Activated naive CD4-positive, alpha-beta T cell treated with anti-CD3 and anti-CD28 coated beads for 36 hours (primary cell): ENCODE results near the gene CKB. TPM values are rescaled to one million over a fixed set of nuclear protein-coding genes. Genes with fewer than 3 reads are reported as not detected.

ENCODE experiments used
- CTCF ChIA-PET: fragments of 350-600 bp; sonication (Branson Sonifier 250); formaldehyde crosslinking; loops from one replicate; lab custom pipeline; 2021; ENCODE audit warnings: antibody characterized with exemption; lab: Charles Lee
- DNase-seq: peaks from one replicate; pipeline ENCODE4 v3.0.0-alpha.2; 2020
- H3K27ac Mint-ChIP-seq: one replicate; pipeline ENCODE4 v1.8.0; 2021; ENCODE audit warnings: mild to moderate bottlenecking, mixed read lengths
- H3K27me3 Mint-ChIP-seq: one replicate; pipeline ENCODE4 v1.8.0; 2021; ENCODE audit warnings: low read depth, mixed read lengths
- H3K36me3 Mint-ChIP-seq: one replicate; pipeline ENCODE4 v1.8.0; 2021; ENCODE audit warnings: low read depth, mixed read lengths
- H3K4me1 Mint-ChIP-seq: one replicate; pipeline ENCODE4 v1.8.0; 2021; ENCODE audit warnings: low read depth, mixed read lengths
- H3K4me3 Mint-ChIP-seq: one replicate; pipeline ENCODE4 v1.8.0; 2021; ENCODE audit warnings: mild to moderate bottlenecking, moderate library complexity, mixed read lengths
- H3K9me3 Mint-ChIP-seq: one replicate; pipeline ENCODE4 v1.8.0; 2021; ENCODE audit warnings: mixed read lengths
- intact Hi-C: fragments of 100-400 bp; cut with micrococcal nuclease; formaldehyde crosslinking; loops from one replicate; pipeline ENCODE4 v1.15.1; 2023
- total RNA-seq, 2 experiments: library from RNA; stranded (reverse); gene quantifications; one replicate each; pipeline ENCODE4 v1.2.3, GENCODE V29; 2021

The CKB gene
- total RNA-seq, 2 experiments from 2014 or later, result 3.8 to 4.9 TPM

GRCh38 chr14:103533999-103534575 is 11.5 kb upstream of the CKB start:
- CTCF ChIA-PET, result interaction anchor here (1.0 to 2.0 kb wide), 2 partner anchors 13 to 15 kb away, joined by 3 to 10 read pairs; no protein-coding TSS in a partner anchor
- no peak overlapping the region for H3K4me3 Mint-ChIP-seq
- peaks cover 9% of the 10 kb centered on the region for H3K36me3 Mint-ChIP-seq

GRCh38 chr14:103533137-103533998 is 10.7 kb upstream of the CKB start:
- CTCF ChIA-PET, result interaction anchor here (1.0 to 2.0 kb wide), 3 partner anchors 12 to 15 kb away, joined by 3 to 10 read pairs (median 3); no protein-coding TSS in a partner anchor
- intact Hi-C loops, result no loop called here

More at GRCh38 chr14:103533999-103534575, 11.5 kb upstream of the CKB start:
- DNase-seq, result no peak
- H3K27me3 Mint-ChIP-seq, result no peaks in the 10 kb centered on the region
- H3K27ac Mint-ChIP-seq, result no peak overlapping the region
- peaks cover 22% of the 10 kb centered on the region for H3K4me1 Mint-ChIP-seq
- intact Hi-C loops, result no loop called here
- H3K9me3 Mint-ChIP-seq, result no peaks in the 10 kb centered on the region

GRCh38 chr14:103532216-103533136 is 9.8 kb upstream of the CKB start:
- Mint-ChIP-seq H3K4me3 (no peak overlapping the region), H3K27me3 (no peaks in the 10 kb centered on the region), H3K36me3 (peaks cover 9% of the 10 kb centered on the region), H3K27ac (no peak overlapping the region), H3K9me3 (no peaks in the 10 kb centered on the region), H3K4me1 (peaks cover 28% of the 10 kb centered on the region)
- intact Hi-C loops, result no loop called here
- no peak for DNase-seq
- CTCF ChIA-PET, result interaction anchor here (1.0 to 2.0 kb wide), 3 partner anchors 13 to 15 kb away, joined by 3 to 10 read pairs (median 3); no protein-coding TSS in a partner anchor

More at GRCh38 chr14:103533137-103533998, 10.7 kb upstream of the CKB start:
- no peaks in the 10 kb centered on the region for H3K27me3 Mint-ChIP-seq
- no peak overlapping the region for H3K4me3 Mint-ChIP-seq
- DNase-seq, result no peak
- H3K27ac Mint-ChIP-seq, result no peak overlapping the region
- no peaks in the 10 kb centered on the region for H3K9me3 Mint-ChIP-seq
- H3K4me1 Mint-ChIP-seq, result peaks cover 22% of the 10 kb centered on the region
- peaks cover 9% of the 10 kb centered on the region for H3K36me3 Mint-ChIP-seq

DNA sequence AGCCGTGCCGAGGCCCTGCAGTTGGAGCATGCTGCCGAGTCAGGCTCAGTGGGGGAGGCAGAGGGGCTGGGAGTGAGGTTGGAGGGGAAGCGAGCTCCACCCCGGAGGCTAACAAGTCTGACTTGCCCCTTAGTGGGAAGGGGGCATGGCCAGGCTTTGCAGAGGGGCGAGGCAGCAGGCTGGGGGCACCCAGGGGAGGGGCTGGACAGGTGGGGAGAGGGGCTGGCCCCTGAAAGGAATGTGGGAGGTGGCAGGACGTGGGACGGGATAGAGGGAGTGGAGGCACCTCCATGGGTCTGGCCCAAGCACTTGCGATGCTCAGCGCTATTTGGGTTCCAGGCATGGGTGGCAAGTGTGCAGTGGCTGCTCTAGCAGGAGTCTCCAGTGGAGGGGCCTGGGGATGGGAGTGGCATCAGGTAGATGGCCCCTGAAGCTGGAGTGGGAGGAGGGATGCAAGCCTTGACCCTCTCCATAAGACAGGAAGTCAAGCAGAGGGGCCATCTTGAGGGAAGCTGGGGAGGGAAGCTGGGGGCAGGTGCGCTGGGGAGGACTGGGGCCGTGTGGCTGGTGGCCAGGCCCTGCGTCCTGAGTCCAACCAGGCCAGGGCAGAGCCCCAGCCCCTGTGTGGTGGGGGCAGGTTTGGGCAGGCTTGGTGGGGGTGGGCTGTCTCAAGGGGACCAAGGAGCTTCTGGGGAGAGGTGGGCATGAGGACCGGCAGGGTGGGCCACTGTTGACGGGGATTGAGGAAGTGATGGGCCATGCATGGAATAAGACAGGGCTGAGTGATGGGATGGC is 9.0 kb upstream of the CKB start:
- no peak for DNase-seq
- Mint-ChIP-seq H3K4me1 (peaks cover 34% of the 10 kb centered on the region), H3K36me3 (peaks cover 6% of the 10 kb centered on the region), H3K9me3 (no peaks in the 10 kb centered on the region), H3K27ac (no peak overlapping the region), H3K4me3 (peak overlapping the region; percentile 18), H3K27me3 (no peaks in the 10 kb centered on the region)
- CTCF ChIA-PET, result no interaction called here
- intact Hi-C loops, result no loop called here

- H3K36me3 Mint-ChIP-seq, result peaks cover 6% of the 10 kb centered on the region
- no peaks in the 10 kb centered on the region for H3K27me3 Mint-ChIP-seq
- intact Hi-C loops, result no loop called here
- CTCF ChIA-PET, result no interaction called here
- H3K27ac Mint-ChIP-seq, result no peak overlapping the region
- no peak for DNase-seq
- H3K4me1 Mint-ChIP-seq, result peaks cover 34% of the 10 kb centered on the region
- H3K9me3 Mint-ChIP-seq, result no peaks in the 10 kb centered on the region
- peak overlapping the region; percentile 97 for H3K4me3 Mint-ChIP-seq
These were observed 8.2 kb upstream of the CKB start for GRCh38 chr14:103530831-103531230.

GRCh38 chr14:103530390-103530789 is 7.8 kb upstream of the CKB start:
- Mint-ChIP-seq H3K27ac (no peak overlapping the region), H3K4me3 (peak overlapping the region; percentile 97), H3K27me3 (no peaks in the 10 kb centered on the region), H3K4me1 (peaks cover 34% of the 10 kb centered on the region), H3K36me3 (peaks cover 6% of the 10 kb centered on the region), H3K9me3 (no peaks in the 10 kb centered on the region)
- CTCF ChIA-PET, result interaction anchor here (1.6 to 2.9 kb wide), 3 partner anchors 10 to 14 kb away, joined by 4 to 13 read pairs (median 4); no protein-coding TSS in a partner anchor
- intact Hi-C loops, result no loop called here
- peak; percentile 40 for DNase-seq

DNA sequence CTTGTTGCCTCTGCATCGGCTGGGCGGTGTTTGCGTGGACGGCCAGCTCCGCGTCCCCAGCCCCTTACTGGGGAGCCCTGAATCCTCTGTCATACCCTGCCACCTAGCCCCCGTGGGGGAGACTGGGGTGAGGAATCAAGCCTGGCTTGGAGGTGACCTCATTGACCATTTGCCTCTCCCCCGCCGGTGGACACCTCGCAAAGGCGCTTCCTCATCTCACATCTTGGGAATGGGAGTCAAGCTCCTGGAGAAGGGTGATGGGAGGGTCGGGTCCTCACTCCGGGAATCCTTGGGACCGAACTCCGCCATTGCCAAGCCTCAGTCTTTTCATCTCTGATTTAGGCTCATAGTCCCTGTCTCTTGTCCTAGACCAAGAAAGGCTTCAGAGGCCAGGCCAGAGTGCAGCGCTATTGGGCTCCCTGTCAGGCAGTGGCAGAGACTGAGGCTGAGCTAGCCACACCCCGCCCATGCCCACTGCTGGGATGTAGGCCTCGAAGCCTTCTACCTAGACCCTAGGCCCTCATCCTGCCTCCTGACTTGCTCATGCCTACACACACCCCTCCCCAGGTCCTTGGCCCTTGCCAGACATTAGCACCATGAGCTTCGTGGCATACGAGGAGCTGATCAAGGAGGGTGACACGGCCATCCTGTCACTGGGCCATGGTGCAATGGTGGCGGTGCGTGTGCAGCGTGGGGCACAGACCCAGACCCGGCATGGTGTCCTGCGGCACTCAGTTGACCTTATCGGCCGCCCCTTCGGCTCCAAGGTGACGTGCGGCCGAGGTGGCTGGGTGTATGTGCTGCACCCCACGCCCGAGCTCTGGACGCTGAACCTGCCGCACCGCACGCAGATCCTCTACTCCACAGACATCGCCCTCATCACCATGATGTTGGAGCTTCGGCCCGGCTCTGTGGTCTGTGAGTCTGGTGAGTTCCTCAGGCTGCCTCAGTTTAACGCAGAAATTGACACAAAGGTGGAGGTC is 7.0 kb upstream of the CKB start:
- intact Hi-C loops, result loop anchor here (2.0 kb wide), 1 partner anchor 33 kb away; the partner anchor contains the start of genes BAG5 and COA8
- Mint-ChIP-seq H3K4me1 (peaks cover 34% of the 10 kb centered on the region), H3K4me3 (peak overlapping the region; percentile 97), H3K27me3 (no peaks in the 10 kb centered on the region), H3K36me3 (peaks cover 6% of the 10 kb centered on the region), H3K9me3 (no peaks in the 10 kb centered on the region), H3K27ac (peak overlapping the region; percentile 87)
- DNase-seq, result no peak
- CTCF ChIA-PET, result interaction anchor here (1.6 to 2.9 kb wide), 3 partner anchors 9 to 13 kb away, joined by 4 to 13 read pairs (median 4); no protein-coding TSS in a partner anchor

DNA sequence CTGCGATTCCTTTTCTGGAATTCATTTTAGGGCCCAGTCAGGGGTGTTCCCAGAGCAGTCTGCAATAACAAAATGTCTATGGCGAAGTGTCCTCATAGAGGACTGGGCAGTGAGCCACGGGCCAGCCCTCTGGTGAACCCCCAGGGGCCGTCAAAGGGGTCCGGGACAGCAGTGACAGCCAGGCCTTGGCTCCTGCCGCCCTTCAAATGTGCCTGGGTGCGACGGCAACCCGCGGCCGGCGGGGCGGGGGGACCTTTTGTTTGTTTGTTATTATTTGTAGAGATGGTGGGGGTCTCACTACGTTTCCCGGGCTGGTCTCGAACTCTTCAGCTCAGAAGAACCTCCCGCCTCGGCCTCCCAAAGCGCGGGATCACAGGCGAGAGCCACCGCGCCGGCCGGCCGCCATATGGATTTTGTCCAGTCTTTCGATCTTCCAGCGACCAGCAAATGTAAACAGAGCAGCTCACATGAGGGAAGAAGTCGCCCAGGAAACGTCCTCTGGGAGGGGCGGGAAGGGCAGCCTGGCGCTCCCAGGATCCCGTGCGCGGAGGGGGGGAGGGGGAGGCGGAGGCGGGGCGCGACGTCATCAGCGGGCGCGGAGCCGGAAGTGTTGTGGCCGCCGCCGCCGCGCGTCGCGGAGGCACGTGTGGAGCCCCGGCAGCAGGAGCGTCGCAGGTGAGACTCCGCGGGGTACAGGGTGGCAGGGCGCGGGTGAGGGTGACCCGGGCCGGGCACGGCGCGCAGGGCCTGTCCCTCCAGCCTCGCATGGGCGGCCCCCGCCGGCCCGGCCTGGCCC is 6.2 kb upstream of the CKB start, which contains the start of gene TRMT61A:
Gene TRMT61A, plus strand, starts transcription at position 610 of the 796 bp plus-strand sequence. CDS start 783 bp downstream, outside the sequence.
- Mint-ChIP-seq H3K4me1 (peaks cover 34% of the 10 kb centered on the region), H3K9me3 (no peaks in the 10 kb centered on the region), H3K27ac (peak within 1 kb of the TSS; percentile 87), H3K27me3 (peaks cover under 1% of the 10 kb centered on the region), H3K4me3 (peak within 1 kb of the TSS; percentile 97), H3K36me3 (peaks cover 6% of the 10 kb centered on the region)
- DNase-seq, result peak; percentile 79
- intact Hi-C loops, result loop anchor here (2.0 kb wide), 1 partner anchor 34 kb away; the partner anchor contains the start of genes BAG5 and COA8
- CTCF ChIA-PET, result interaction anchor here (0.7 to 2.9 kb wide), 4 partner anchors 8 to 18 kb away, joined by 3 to 13 read pairs (median 4); no protein-coding TSS in a partner anchor

- H3K27me3 Mint-ChIP-seq, result peaks cover 5% of the 10 kb centered on the region
- peaks cover 6% of the 10 kb centered on the region for H3K36me3 Mint-ChIP-seq
- H3K4me3 Mint-ChIP-seq, result peak overlapping the region; percentile 97
- intact Hi-C loops, result loop anchor here (2.0 kb wide), 1 partner anchor 35 kb away; the partner anchor contains the start of genes BAG5 and COA8
- no peak for DNase-seq
- CTCF ChIA-PET, result interaction anchor here (0.7 to 2.9 kb wide), 2 partner anchors 9 to 19 kb away, joined by 3 to 13 read pairs; no protein-coding TSS in a partner anchor
- no peaks in the 10 kb centered on the region for H3K9me3 Mint-ChIP-seq
- H3K27ac Mint-ChIP-seq, result peak overlapping the region; percentile 87
- H3K4me1 Mint-ChIP-seq, result peaks cover 34% of the 10 kb centered on the region
These were observed 5.5 kb upstream of the CKB start for GRCh38 chr14:103528146-103528586.
